HFFc6 (cell line): ENCODE measurements around the gene PTGDS. TPM values are rescaled to one million over a fixed set of nuclear protein-coding genes. Genes with fewer than 3 reads are reported as not detected.

Experiments used
- DNase-seq: peaks from one replicate; pipeline ENCODE4 v3.0.0-alpha.2; 2018
- H3K27ac Mint-ChIP-seq: 2 replicates; pipeline ENCODE4 v1.8.0; 2020; ENCODE audit warnings: mild to moderate bottlenecking, mixed read lengths
- H3K27me3 Mint-ChIP-seq: 2 replicates; pipeline ENCODE4 v1.8.0; 2021; ENCODE audit warnings: mild to moderate bottlenecking, moderate library complexity, mixed read lengths; ENCODE audit not compliant: insufficient read depth
- H3K36me3 Mint-ChIP-seq: 2 replicates; pipeline ENCODE4 v1.8.0; 2021; ENCODE audit warnings: low read depth, mixed read lengths
- H3K4me1 Mint-ChIP-seq: 2 replicates; pipeline ENCODE4 v1.8.0; 2020; ENCODE audit warnings: low read depth, mixed read lengths
- H3K4me3 Mint-ChIP-seq: 2 replicates; pipeline ENCODE4 v1.8.0; 2020; ENCODE audit warnings: mild to moderate bottlenecking, moderate library complexity, mixed read lengths
- H3K9me3 Mint-ChIP-seq: 2 replicates; pipeline ENCODE4 v1.8.0; 2020; ENCODE audit warnings: mild to moderate bottlenecking, mixed read lengths
- total RNA-seq, 6 experiments: library from RNA; stranded (reverse); fragmentation: NEBNext Ultra II Directional; extraction: Animal tissue kit (Norgen Biotek cat#: 25700); gene quantifications; 2 replicates in 1 of 6; 3 replicates in 5 of 6; pipeline ENCODE4 v1.2.3, GENCODE V29; 2021
- TF ChIP-seq, protein P1 (sequence below): fragments of 200-600 bp; sonication (generic); IDR thresholded peaks from 2 replicates; pipeline ENCODE4 v1.5.0; 2021; ENCODE audit warnings: antibody characterized with exemption, mild to moderate bottlenecking

The PTGDS gene
- total RNA-seq, 6 experiments from 2014 or later = not detected

DNA sequence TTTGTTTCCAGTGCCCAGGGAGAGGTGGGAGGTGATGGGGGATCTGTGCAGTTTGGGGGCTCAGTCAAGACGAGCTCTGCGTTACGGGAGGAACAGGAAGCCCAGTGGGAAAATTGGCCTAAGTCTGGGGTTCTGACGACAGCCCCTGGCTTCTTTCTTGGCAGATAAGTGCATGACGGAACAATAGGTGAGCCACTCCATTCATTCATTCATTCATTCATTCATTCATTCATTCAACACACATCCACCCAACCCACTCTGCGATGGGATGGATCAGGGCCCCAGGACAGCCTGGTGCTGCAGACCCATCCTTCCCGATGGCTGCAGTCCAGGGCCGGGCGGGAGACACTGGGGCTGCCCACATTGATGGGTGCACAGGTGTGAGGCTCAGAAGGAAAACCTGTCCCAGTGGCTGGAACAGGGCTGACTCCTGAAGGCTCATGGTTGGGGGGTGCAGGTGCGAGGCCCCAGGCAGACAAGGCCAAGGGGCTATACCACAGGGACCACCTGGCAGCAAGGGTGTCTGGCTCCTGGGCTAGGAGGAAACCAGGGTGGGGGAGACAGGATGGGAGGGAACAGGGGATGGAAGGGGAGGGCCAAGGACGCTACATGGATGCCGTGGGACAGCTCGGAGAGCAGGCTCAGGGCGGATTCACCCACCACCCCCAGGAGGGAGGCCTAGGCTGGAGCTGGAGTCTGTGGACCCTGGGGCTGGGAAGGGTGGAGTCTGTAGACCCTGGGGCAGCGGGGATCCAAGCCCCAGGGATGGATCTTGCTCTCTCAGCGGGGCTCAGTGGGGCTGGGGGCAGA lies 3.6 kb downstream of the PTGDS start:
- Mint-ChIP-seq H3K4me1 (peaks cover 5% of the 10 kb centered on the region; the same call in 1 of the 2 replicates), H3K27me3 (peaks cover 7% of the 10 kb centered on the region), H3K36me3 (no peaks in the 10 kb centered on the region), H3K9me3 (no peaks in the 10 kb centered on the region), H3K4me3 (no peak overlapping the region), H3K27ac (no peak overlapping the region)
- no peak for DNase-seq
- TF ChIP-seq, protein P1, sequence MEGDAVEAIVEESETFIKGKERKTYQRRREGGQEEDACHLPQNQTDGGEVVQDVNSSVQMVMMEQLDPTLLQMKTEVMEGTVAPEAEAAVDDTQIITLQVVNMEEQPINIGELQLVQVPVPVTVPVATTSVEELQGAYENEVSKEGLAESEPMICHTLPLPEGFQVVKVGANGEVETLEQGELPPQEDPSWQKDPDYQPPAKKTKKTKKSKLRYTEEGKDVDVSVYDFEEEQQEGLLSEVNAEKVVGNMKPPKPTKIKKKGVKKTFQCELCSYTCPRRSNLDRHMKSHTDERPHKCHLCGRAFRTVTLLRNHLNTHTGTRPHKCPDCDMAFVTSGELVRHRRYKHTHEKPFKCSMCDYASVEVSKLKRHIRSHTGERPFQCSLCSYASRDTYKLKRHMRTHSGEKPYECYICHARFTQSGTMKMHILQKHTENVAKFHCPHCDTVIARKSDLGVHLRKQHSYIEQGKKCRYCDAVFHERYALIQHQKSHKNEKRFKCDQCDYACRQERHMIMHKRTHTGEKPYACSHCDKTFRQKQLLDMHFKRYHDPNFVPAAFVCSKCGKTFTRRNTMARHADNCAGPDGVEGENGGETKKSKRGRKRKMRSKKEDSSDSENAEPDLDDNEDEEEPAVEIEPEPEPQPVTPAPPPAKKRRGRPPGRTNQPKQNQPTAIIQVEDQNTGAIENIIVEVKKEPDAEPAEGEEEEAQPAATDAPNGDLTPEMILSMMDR = no peak

DNA sequence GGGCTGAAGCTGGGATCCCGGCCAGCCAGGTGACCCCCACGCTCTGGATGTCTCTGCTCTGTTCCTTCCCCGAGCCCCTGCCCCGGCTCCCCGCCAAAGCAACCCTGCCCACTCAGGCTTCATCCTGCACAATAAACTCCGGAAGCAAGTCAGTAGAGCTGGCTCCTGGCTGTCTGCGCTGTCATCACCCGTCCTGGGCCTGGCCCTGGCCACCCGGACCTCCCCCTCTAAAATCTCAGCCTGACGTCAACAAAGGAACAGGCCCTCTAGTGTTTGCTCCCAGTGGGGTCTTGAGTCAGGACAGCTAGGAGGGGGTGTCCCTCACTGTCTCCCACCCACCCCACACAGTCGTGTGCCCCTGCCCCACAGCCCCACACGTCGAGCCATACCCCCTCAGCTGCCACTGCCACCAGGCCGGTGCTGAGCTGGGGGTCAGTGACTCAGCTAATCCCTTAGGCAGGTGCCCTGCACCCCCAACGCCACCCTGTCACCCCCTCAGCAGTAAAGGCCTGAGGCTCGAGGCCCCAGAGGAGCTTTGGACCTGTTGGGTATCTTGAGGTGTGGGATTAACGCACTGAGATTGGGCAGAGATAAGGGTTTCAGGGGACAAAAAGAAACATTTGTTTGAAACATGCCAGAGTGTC lies 4.4 kb downstream of the PTGDS start:
- H3K27ac Mint-ChIP-seq = no peak overlapping the region

DNA sequence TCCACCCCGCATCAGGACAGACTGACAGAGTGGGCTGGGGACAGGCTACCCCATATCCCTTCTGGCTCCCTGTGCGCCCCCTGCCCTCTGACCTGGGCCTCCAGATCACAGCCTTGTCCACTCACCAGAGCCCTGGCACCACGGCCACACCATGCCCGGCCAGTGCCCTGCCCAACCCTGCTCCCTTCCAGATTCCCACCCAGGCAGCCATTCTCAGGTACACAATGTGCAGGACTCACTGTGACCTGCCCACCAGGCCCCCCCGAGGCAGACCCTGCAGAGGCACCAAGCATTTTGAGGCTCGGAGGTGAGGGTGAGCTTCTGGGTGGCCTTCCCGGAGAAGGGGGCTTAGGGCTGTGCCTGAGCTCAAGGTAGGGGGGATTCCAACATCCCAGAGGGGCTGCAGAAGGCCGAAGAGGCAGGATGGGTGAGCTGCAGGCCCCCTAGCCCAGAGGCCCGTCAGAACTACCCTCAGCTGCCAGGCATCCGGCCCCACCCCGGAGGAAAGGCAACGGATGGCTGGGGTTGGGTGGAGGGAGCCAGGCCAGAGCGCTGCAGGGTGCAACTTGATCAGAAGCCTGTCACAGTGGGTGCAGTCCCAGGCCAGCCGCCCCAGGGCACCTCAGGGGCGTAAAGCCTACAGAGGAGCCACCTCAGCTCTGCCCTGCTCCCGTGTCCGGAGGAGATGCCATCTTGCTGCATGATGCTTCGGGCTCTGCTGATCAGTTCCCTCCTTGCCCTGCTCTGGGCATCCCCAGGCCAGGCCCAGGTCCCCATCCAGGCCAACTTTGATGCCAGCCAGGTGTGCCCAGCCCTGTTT lies 5.1 kb downstream of the PTGDS start, which contains the start of gene LCNL1:
Gene LCNL1 (plus strand): TSS at position 762 of the 820 bp plus-strand sequence. CDS start 594 bp downstream, outside the sequence.
- H3K36me3 Mint-ChIP-seq = no peaks in the 10 kb centered on the region

More for the DNA sequence above, 4.4 kb downstream of the PTGDS start:
- DNase-seq = no peak
- Mint-ChIP-seq H3K4me3 (no peak overlapping the region), H3K9me3 (no peaks in the 10 kb centered on the region), H3K4me1 (peaks cover 5% of the 10 kb centered on the region; the same call in 1 of the 2 replicates), H3K36me3 (no peaks in the 10 kb centered on the region), H3K27me3 (peaks cover 4% of the 10 kb centered on the region)
- TF ChIP-seq, protein P1 = no peak

DNA sequence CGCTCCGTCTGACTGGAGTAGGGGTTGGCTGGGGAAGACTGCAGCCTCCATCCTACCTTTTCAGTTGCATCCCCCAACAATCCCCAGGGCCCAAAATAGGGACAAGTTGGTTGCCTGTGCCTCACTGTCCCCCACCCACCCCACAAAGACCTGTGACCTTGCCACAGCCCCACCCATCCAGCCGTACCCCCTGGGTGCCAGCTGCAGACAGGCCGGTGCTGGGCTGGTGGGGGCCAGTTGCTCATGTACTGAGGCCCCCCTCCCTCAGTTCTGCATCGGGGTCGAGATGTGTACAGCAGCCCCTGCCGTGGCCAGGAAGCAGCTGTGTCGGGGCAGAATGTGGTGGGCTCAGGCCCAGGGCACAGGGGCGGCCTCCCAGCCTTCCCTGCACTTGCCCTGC lies 5.9 kb downstream of the PTGDS start:
- H3K27ac Mint-ChIP-seq = no peak overlapping the region
- peaks cover 5% of the 10 kb centered on the region; the same call in 1 of the 2 replicates for H3K4me1 Mint-ChIP-seq
- no peak overlapping the region for H3K4me3 Mint-ChIP-seq
- TF ChIP-seq, protein P1 = no peak
- H3K9me3 Mint-ChIP-seq = no peaks in the 10 kb centered on the region
- no peaks in the 10 kb centered on the region for H3K36me3 Mint-ChIP-seq
- H3K27me3 Mint-ChIP-seq = peaks cover 10% of the 10 kb centered on the region
- DNase-seq = no peak

More for the DNA sequence above, 5.1 kb downstream of the PTGDS start, which contains the start of gene LCNL1:
- H3K4me1 Mint-ChIP-seq = peaks cover 5% of the 10 kb centered on the region; the same call in 1 of the 2 replicates
- TF ChIP-seq, protein P1 = no peak
- H3K27ac Mint-ChIP-seq = no peak within 1 kb of the TSS
- DNase-seq = no peak
- peaks cover 4% of the 10 kb centered on the region for H3K27me3 Mint-ChIP-seq
- H3K4me3 Mint-ChIP-seq = no peak within 1 kb of the TSS
- no peaks in the 10 kb centered on the region for H3K9me3 Mint-ChIP-seq

DNA sequence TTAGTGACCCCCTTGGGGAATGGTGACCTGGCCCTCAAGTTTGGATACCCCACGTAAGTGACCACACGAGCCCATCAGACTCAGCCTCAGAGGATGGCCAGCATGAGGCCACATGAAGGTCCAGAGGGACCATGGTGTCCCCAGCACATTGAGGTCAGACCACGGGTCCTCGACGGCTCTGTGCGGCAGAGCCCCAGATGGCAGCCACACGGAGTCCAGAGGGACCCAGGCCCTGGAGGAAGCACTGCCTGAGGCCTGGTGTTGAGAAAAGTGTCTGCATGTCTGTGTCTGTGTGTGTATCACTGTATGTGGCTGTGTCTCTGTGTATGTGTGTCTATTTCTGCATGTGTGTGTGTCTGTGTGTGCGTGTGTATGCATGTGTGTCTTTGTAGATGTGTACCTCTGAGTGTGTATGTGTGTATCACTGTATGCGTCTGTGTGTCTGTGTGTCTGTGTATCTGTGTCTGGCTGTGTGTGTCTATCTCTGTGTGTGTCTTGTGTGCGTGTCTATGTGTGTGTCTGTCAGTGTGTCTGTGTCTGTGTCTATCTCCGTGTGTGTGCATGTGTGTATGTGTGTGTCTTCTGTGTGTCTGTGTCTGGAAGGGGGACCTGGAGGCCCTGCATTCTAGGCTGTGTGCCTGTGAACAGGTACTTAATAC lies 6.5 kb downstream of the PTGDS start:
- no peaks in the 10 kb centered on the region for H3K9me3 Mint-ChIP-seq
- H3K4me1 Mint-ChIP-seq = peaks cover 5% of the 10 kb centered on the region; the same call in 1 of the 2 replicates
- H3K27me3 Mint-ChIP-seq = peaks cover 13% of the 10 kb centered on the region
- no peak for DNase-seq
- TF ChIP-seq, protein P1 = no peak
- no peak overlapping the region for H3K4me3 Mint-ChIP-seq
- H3K27ac Mint-ChIP-seq = no peak overlapping the region
- no peaks in the 10 kb centered on the region for H3K36me3 Mint-ChIP-seq
